ENCODE results near the gene SPEF1.

DNA sequence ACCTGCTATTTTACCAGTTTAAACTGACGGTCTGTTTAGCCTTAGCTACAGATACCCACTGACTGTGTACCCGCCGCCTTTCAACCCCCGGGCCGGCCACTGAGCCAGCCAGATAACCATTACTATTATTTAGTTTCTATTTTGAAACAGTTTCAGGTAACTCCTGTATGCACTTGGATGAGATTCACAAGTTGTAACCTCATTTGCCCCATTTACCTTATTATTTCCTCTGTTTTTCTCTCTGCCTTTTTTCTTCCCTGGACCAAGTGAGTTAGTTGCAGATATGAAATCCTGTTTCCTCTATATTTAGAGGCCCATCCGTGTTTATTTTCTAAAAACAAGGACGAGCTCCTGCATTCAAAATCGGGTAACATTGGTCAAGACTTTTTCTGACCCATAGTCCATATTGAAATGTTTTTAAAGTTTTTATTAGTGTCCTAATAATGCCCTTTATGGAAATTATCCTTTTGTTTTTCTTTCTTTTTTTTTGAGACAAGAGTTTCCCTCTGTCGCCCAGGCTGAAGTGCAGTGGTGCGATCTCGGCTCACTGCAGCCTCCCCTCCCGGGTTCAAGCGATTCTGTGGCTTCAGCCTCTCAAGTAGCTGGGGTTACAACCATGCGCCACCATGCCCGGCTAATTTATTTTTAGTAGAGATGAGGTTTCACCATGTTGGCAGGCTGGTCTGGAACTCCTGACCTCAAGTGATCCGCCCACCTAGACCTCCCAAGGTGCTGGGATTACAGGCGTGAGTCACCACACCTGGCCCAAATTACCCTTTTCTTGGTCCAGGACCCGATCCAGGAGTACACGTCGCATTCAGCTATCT, 39.9 kb upstream of the SPEF1 start:
- no peak for TF ChIP-seq POLR2AphosphoS5 (IDR thresholded peaks at IDR 0.05; ENCODE audit: low read depth, low read length)
- TF ChIP-seq POLR2A (IDR thresholded peaks at IDR 0.05; ENCODE audit: low read depth, low read length), result no peak
- no peak for TF ChIP-seq SPI1 (IDR thresholded peaks at IDR 0.05; ENCODE audit: low read depth, low read length)
